ENCODE data around the gene HOXA13. TPM values are rescaled to one million over a fixed set of nuclear protein-coding genes. Genes with fewer than 3 reads are reported as not detected.

Gene HOXA13
- total RNA-seq, 4 donors from 2014 or later, result 0.82 to 2.4 (median 1.7) TPM

GRCh38 chr7:27235387-27236311 lies 35.8 kb upstream of the HOXA13 start:
- Histone ChIP-seq H3K36me3 (no peaks in the 10 kb centered on the region), H3K27me3 (peaks cover 47 to 65% (median 57%) of the 10 kb centered on the region in 3 donors), H3K4me1 (peaks cover 0 to 17% of the 10 kb centered on the region in 2 donors), H3K9me3 (no peaks in the 10 kb centered on the region), H3K4me3 (peak overlapping the region; percentile 39 to 59 (median 54)), H3K27ac (no peak overlapping the region)
- DNase-seq (no peak), ATAC-seq (no peak)
- in situ Hi-C loops (cut with MboI; ENCODE audit: low sequenced_read_pairs in 4 of 4) (no loop called here), intact Hi-C loops (cut with DNase I; ENCODE audit: low total_unique reads) (no loop called here)
- TF ChIP-seq POLR2A (IDR thresholded peaks at IDR 0.05) (no peak), CTCF (IDR thresholded peaks at IDR 0.05 in 4 of 5, conservative IDR thresholded peaks at IDR 0.05 in 1 of 5) (peak in 3 of 5 experiments; percentile 25 to 52 (median 37))

- TF ChIP-seq POLR2A (IDR thresholded peaks at IDR 0.05) (no peak), CTCF (IDR thresholded peaks at IDR 0.05 in 4 of 5, conservative IDR thresholded peaks at IDR 0.05 in 1 of 5) (no peak)
- Histone ChIP-seq H3K4me1 (peaks cover 0 to 8% of the 10 kb centered on the region in 2 donors), H3K9me3 (no peaks in the 10 kb centered on the region), H3K36me3 (no peaks in the 10 kb centered on the region), H3K27ac (no peak overlapping the region), H3K27me3 (peaks cover 27 to 33% (median 28%) of the 10 kb centered on the region in 3 donors), H3K4me3 (no peak overlapping the region)
- no peak for DNase-seq
- in situ Hi-C loops (cut with MboI; ENCODE audit: low sequenced_read_pairs in 4 of 4), result loop anchor here in 1 of 4 donors (10.0 kb wide), 1 partner anchor 335 kb away; no protein-coding TSS in a partner anchor
- no peak for ATAC-seq
- intact Hi-C loops (cut with DNase I; ENCODE audit: low total_unique reads), result no loop called here
Measured at GRCh38 chr7:27229448-27229847, 29.6 kb upstream of the HOXA13 start.

- no peak overlapping the region for H3K27ac ChIP-seq
- H3K27me3 ChIP-seq, result peaks cover 43 to 56% (median 48%) of the 10 kb centered on the region in 3 donors
- peak overlapping the region in 3 of 4 donors; percentile 14 to 46 (median 36) for H3K4me3 ChIP-seq
- in situ Hi-C loops (cut with MboI; ENCODE audit: low sequenced_read_pairs in 4 of 4), result loop anchor here in 3 of 4 donors (10.0 to 25.0 kb wide), 4 partner anchors 337 to 687 kb away; no protein-coding TSS in a partner anchor
- intact Hi-C loops (cut with DNase I; ENCODE audit: low total_unique reads), result no loop called here
- H3K4me1 ChIP-seq, result peaks cover 0 to 8% of the 10 kb centered on the region in 2 donors
- H3K36me3 ChIP-seq, result no peaks in the 10 kb centered on the region
- H3K9me3 ChIP-seq, result no peaks in the 10 kb centered on the region
- no peak for TF ChIP-seq POLR2A (IDR thresholded peaks at IDR 0.05)
- TF ChIP-seq CTCF (IDR thresholded peaks at IDR 0.05 in 4 of 5, conservative IDR thresholded peaks at IDR 0.05 in 1 of 5), result no peak
- DNase-seq (no peak), ATAC-seq (no peak)
Measured at GRCh38 chr7:27224983-27225934, 25.4 kb upstream of the HOXA13 start.

GRCh38 chr7:27223941-27224575 lies 24.2 kb upstream of the HOXA13 start:
- DNase-seq (no peak), ATAC-seq (no peak)
- Histone ChIP-seq H3K4me3 (no peak overlapping the region), H3K27me3 (peaks cover 48 to 61% (median 50%) of the 10 kb centered on the region in 3 donors), H3K4me1 (peaks cover 0 to 8% of the 10 kb centered on the region in 2 donors), H3K36me3 (no peaks in the 10 kb centered on the region), H3K27ac (no peak overlapping the region), H3K9me3 (no peaks in the 10 kb centered on the region)
- in situ Hi-C loops (cut with MboI; ENCODE audit: low sequenced_read_pairs in 4 of 4) (loop anchor here in 3 of 4 donors (10.0 to 25.0 kb wide), 4 partner anchors 338 to 688 kb away; no protein-coding TSS in a partner anchor), intact Hi-C loops (cut with DNase I; ENCODE audit: low total_unique reads) (no loop called here)
- no peak for TF ChIP-seq CTCF (IDR thresholded peaks at IDR 0.05 in 4 of 5, conservative IDR thresholded peaks at IDR 0.05 in 1 of 5)
- no peak for TF ChIP-seq POLR2A (IDR thresholded peaks at IDR 0.05)
